GM19240 (cell line): ENCODE data around the gene EPS15.
"Not testable (repeated sequence)": the region's sequence is repeated elsewhere in the genome, so short reads cannot be mapped to it uniquely, and the experiment has no call there.

Source experiments
- DNase-seq: peaks from one replicate; pipeline ENCODE4 v3.0.0; 2011; ENCODE audit warnings: low spot score; ENCODE audit not compliant: insufficient read length

EPS15 gene

DNA sequence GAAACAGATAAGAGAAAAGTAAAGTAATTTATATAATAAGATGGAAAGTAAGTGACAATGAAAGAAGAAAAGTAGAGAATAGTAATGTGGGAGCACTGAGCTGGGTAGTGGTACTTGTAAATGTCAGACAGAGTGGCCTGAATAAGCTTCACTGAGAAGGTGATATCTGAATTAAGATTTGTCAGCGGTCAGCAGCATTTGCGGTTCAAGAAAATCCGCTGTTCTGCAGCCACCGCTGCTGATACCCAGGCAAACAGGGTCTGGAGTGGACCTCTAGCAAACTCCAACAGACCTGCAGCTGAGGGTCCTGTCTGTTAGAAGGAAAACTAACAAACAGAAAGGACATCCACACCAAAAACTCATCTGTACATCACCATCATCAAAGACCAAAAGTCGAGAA is 132.8 kb downstream of the EPS15 start:
- DNase-seq: not testable (repeated sequence)

DNA sequence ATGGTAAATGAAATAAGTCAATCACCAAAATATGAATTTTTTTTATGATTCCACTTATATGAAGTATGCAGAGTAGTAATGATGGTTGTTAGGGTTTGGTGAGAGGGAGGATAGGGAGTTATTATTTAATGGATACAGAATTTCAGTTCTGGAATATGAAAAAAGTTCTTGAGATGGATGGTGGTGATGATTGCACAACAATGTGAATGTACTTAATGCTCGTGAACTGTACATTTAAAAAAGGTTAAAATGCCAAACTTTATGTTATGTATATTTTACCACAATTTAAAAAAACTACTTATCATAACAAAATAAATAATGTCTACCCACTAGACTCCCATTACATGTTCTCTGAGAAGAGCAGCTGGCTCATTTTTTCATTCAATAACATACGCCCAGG is 133.3 kb downstream of the EPS15 start:
- no peak for DNase-seq

DNA sequence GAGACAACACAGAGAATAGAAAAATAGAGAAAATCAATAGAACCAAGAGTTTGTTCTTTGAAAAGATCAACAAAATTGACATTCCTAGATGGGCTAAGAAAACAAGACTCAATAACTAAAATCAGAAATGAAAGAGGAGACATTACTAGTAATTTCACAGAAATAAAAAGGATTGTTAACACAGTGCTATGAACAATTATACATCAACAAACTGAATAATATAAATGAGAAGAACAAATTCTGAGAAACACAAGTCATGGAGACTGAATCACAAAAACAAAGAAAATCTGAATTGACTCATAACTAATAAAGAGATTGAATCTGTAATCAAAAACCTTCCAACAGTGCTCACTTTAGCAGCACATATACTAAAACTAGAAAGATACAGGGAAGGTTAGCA is 137.1 kb downstream of the EPS15 start:
- no peak for DNase-seq

DNA sequence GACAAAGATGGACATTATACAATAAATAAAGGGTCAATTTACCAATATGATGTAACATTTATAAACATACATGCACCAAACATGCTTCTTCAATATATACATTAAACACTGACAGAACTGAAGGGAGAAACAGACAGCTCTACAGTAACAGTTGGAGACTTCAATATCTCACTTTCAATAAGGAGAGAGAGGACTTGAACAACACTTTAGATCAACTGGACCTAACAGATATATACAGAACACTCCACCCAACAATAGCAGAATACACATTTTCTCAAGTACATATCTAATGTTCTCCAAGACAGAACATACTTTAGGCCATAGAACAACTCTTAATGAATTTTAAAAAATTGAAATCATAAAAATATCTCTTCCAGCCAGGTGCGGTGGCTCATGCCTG is 138.1 kb downstream of the EPS15 start:
- DNase-seq: no peak

DNA sequence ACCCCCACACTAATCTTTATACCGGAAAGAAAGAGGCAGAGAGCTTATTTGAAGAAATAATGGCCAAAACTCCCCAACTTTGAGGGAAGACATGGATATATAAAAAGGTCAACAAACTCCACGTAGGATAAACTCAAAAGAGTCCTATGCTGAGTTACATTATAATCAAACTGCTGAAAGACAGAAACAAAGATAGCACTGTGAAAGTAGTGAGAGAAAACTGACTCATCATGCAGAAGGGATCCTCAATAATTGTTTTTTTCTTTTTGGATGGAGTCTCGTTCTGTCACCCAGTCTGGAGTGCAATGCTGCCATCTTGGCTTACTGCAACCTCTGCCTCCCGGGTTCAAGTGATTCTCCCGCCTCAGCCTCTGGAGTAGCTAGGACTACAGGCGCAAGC is 140.2 kb downstream of the EPS15 start:
- DNase-seq: no peak

DNA sequence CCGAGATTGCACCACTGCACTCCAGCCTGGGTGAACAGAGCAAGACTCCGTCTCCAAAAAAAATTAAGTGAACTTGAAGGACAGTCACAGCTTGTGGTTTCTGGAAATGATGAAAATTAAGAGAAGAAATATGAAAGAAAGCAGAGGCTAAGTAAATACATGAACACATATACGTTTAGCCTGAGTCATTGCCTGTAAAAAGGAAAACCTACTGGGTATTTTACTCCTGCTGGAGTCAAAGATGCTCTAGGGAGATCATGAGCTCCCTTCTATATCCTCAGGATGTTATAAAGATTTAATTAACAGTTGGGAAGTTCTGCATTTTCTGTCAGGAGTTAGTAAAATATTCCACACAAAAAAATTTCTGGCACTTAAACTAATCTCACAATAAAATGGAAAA is 145.2 kb downstream of the EPS15 start:
- DNase-seq: no peak

DNA sequence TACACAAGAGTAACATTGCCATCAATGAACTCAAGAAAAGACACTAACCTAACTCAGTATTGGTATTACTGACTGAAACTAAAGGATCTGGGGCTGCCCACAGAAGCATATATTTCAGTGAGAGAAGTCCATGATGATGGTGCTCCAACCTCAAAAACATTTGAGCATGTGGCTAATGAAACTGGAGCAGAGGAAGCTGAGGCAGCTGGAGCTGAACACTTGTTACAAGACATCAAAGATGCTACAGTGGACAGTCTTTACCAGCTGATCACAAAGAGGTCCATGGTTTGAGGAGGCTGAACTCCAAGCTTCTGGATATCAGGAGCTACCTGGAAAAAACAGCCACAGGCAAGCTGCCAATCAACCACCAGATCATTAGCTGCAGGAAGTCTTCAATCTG is 146.5 kb downstream of the EPS15 start:
- no peak for DNase-seq

DNA sequence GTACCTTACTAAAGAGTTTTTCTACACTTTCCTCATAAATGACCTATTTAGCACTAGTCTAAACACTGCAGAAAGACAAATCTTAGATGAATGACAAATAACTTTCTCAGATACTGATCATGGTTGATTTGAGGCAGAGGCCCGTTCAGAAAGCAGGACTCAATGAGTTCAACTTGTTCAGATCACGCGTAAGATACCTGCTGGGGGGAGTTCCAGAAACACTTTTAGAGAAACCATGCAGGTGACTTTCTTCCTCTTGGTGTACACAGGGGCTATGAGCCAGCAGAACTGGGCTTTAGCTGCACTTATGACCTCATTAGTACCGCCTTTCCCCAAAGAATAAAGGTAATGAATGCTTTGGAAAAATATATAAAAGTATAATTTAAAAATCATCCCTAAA is 149.9 kb downstream of the EPS15 start:
- no peak for DNase-seq

DNA sequence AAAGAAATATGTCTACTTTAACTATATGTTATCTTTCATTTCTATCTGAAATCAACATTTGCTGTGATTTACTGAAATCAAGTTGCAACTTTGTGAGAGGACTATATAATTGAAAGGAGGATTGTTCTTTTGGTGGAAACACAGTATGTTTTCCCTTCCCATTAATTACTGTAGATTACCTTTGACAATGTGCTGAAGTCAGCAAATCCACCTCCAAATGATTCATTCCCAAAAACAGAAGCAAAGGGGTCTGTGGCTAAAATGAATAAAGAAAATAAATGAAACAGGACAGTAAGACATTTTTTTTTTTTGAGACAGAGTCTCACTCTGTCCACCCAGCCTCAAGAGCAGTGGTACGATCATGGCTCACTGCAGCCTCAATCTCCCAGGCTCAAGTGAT is 153.3 kb downstream of the EPS15 start:
- DNase-seq: no peak

DNA sequence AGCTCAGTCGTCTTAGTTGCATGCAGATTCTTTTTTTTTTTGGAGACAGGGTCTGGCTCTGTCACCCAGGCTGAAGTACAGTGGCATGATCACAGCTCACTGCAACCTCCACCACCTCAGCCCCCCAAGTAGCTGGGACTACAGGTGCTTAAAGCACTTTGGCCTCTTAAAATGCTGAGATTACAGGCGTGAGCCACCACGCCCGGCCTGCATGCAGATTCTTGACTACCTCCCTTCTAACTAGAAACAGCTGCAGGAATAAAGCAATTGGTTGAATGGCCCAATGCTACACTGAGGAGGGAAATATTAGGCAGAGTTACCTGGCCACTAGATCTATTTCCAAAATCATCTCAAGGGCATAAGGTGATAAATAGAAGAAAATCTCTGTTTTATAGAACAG is 159.2 kb downstream of the EPS15 start:
- no peak for DNase-seq

DNA sequence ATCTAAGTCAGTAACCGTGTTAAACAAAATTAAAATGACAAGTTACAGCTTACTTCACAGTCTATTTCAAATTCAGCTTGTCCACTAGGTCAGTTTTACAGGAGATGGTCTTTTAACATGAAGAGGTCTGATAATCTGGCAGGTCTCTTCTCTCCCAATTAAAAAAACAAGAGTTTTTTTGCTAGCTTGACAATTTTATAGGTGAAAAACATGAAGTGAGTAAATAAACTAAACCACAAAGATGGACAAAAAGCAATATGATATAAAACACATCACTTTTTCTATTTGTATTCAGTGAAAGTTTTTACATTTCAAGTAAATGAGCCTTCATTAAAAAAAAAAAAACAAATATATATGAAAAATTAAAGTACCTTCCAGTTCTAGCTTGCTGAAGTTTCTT is 163.7 kb downstream of the EPS15 start:
- no peak for DNase-seq

DNA sequence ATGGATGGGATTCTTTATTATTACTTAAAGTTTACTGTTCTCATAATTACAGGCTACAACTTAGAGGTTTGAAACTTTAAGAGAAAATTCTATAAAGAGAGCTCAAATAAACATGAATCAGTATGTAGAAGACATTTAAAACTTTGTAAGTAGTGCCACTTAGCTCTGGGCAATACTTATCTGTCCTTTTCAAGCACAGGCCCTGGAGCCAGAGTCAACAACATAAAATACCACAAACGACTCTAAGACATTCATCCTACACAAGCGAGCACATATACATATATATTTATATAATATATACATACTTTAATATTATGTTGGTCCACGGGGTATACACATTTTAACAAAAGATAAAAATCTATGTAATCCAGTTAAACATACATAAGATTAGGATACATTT is 164.7 kb downstream of the EPS15 start:
- DNase-seq: no peak

DNA sequence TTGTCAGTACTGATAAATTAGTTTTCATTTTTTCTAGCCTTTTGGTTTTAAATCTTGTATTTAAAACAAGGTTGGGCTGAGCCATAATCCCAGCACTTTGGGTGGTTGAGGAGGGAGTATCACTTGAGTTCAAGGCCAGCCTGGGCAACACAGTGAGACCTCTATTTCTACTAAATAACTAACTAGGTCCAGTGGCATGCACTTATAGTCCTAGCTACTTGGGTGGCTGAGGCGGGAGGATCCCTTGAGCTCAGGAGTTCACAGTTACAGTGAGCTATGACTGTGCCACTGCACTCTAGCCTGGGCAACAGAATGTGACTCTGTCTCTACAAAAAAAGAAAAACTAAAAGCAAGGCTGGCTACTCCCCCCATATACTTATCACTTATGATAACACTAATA is 167.2 kb downstream of the EPS15 start:
- DNase-seq: no peak

DNA sequence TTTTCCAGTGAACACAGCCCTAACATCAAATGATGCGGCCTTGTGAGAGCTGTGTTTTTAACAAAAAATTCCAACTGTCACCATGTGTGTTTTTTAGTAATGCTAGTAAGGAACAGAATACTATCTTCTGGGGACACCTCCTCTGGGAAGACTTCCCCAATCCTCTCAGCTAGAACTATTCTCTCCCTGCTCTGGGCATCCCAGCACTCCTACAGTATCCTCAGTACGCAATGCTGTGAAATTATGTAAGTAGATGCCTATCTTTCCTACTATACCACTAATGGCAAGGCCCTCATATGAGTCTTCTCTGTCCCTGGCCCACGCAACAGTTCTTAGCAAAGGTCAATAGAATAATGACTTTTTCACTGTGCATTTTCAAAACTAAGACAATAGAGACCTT is 169.2 kb downstream of the EPS15 start:
- no peak for DNase-seq

DNA sequence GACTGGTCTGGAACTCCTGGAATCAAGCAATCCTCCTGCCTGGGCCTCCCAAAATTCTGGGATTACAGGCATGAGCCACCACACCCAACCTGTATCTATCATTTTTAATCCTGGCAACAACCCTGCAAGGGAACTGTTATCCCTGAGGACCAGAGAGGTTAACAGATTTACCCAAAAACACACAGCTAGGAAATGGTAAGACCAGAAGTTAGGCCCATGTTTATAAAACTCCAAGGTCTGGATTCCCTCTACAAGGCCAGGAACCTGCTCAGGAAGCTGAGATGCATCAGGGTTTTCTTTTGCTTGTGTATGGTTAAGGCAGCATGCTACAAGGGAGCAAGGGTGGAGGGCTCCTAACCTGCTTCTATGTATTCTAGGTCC is 170.9 kb downstream of the EPS15 start:
- no peak for DNase-seq

DNA sequence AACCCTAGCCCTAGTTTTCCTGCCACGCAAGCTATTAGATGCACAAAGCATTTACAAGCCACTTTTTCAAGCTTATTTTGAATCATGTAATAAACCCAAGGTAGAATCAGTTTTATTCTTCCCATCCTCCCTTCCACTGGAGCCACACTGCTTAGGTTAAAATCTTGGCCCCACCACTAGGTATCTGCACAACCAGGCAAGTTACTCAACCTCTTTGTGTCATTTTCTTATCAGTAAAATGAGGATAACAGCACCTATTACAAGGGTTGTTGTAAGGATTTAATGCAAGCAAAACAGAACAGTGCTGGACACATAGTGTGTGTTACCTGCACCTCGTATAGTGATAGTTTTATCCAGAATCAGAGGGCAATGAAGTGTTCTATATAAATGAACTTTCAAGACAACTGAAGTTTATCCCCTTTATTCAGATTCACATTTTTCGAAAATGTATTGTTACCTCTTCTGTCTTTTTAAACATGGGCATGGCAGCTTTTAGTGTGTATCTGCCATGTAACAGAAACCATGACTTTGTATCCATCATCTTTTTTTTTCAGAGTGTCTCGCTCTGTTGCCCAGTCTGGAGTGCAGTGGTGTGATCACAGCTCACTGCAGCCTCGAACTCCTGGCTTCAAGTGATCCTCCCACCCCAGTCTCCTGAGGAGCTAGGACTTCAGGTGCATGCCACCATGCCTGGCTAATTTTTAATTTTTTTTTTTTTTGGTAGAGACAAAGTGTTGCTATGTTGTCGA is 171.5 kb downstream of the EPS15 start:
- no peak for DNase-seq

DNA sequence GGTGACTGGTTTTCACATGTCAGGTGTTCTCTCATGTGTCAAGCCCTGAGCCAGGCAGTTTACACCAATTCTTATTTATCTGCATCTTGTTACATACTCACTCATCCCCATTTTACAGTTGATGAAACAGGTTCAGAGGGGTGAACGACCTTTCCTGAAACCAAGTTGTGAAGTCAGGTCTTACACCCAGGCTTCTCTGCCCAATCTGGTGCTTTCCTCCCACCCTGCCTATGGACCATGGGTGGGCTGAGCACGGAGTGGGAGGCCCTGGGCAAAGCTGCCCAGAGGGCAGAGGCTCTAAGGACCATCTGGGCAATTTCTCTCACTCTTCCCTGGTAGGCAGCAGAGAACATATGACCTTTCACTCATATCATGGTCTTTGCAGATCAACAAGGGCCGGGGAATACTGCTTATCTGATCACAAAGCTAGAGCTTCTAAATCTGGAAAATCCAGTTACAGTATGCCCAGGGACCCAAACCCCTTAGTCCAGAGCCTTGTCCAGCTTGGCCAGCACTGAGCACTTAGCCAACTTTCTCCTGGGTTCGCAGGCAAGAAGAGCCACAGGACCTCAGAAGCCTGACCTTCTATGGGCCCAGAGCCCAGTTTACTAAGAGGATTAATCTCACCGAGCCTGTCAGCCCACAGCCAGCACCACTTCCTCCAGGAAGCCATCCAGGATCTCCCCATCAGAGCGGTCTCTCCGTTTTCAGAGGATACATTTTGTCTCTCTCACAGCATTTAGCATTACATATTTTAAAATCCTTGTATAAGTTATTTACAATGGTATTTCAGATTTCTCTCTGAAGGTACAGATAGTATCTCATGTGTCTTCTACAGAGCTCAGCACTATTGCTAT is 172.8 kb downstream of the EPS15 start:
- DNase-seq: no peak

DNA sequence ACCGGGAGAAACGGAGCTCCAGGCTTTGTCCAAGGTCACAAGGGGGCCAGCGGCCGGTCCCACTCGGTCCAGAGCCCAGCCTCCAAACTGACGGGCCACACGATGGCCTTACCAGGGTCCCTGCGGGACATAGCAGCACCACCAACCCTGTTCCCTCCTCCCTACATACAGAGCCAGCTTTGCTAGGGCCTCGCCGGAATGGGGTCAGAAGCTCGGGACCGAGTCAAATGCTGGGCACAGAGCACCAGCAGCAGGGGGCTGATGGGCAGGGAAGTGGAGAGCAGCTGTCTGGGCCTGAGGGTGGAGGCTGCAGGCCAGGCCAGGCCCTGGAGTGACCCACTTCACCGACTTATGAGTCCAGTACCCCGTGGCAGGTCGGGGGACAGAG is 173.8 kb downstream of the EPS15 start:
- DNase-seq: no peak

DNA sequence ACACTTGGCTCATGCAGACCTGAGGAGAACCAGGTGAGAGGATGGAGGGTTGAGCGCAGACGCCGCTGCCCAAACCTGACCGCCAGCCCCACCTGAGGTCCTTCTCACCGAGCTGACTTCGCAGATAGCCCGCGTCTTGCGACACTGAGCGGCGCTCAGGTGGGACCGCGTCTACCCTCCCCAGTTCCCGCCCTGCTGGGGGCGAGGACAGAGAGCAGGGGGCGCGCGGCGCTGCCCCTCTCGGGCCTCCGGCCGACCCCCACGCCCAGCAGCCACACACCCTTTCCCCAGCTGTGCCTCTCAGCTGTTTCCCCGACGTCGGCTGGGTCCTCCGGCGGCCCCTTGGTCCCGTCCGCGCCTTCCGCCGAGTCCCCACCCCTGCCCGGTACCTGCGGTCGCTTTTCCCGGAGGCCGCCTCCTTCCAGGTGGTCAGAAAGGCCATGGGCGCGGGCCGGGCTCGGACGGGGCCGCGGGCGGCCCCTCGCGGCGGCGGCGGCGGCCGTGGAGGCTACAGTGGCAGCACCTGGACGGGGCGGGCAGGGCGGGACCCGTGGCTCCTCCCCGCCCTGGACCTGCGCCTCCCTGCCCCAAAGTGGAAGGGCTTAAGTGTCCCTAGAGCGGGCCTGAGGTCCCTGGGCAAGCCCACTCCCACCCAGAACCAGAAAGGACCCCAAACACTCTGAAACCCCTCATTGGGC is 174.3 kb downstream of the EPS15 start:
- DNase-seq: no peak

DNA sequence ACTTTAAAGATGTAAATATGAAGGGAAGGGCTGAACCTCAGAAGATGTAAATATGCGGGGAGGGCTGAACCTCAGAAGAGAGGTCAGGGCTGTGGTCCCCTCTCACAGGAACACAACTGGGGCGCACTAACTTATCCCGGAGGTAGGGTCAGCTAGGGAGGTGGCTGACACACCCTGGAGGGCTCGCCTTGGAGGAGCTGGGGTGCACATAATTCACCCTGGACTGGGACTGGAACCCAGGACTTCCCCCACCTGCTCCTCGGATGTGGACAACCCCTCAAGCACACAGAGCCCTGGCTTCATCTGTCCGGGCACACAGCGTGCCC is 174.8 kb downstream of the EPS15 start:
- no peak for DNase-seq

DNA sequence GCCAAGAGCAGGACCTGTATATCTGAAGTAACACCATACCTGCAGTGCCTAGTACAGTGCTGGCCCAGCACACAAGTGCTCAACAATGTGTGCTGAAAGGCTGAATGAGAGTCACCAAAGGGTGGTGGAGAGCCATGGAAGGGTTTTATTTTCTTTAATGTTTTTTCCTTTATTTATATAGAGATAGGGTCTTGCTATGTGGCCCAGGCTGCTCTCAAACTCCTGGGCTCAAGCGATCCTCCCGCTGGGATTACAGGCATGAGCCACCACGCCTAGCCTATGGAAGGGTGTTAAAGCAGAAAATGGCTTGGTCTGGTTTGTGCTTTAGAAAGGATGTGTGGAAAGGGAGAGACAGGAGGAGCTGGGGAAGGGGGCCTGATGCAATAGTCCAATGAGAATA is 175.4 kb downstream of the EPS15 start:
- no peak for DNase-seq

DNA sequence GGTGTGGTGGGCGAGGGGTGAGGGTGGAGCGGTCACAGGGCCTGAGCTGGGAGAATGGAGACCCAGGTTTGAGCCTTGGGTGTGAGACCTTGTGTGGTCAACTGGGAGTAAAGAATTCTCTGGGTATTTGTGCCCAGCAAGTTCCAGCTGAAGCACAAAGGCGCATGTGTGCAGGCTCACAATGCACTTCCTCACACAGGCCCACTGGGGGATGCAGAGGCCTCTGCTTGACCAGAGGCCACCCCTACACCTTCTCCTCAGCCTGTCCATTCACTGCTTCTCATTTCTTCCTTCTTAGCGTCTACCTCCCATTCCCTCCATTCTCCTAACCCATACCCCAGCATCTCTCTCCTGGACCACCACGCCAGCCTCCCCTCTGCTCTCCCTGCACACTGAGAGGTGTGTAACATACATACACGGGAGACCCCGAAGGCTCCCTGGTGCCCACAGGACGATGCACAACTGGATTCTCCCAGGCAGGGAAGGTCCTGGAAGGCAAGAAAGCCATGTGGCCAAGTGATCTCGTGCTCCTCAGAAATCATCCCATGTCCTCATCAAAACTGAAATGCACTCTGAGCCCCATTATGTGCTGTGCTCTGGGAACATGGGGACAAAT is 176.4 kb downstream of the EPS15 start:
- no peak for DNase-seq
